ENCODE results near the gene CHST4.

DNA sequence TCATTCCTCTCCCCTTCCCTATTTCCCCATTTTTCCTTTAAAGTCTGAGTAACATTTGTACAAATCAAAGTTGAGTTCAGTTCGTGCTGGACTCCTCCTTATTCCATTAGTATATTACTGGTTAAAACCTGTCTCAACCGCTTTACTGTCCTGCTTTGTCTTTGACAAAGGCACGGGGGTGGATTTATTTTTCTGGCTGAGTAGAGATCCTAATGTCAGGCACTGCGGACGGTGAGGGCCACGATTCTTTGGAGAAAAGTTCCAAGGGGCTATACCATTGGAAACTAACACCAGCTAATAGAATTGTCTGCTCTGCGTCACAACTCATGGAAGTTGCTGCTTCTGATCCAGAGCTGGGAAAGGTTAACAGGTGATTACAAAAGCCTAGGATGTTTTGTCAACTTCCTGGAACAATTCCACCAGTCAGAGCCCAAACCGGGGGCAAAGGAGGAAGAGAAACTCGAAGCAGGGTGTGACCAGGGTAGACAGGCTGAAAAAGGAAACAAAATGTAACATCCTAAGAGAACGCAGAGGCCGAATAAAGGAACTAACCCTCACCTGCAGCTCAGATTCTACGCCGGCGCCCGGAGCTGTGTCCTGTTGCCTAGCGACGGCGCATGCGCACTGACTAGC, 38.2 kb downstream of the CHST4 start:
- TF ChIP-seq EZH2 (IDR thresholded peaks at IDR 0.05; ENCODE audit: borderline replicate concordance, low read depth, low read length, severe bottlenecking) = no peak
- no peak for TF ChIP-seq CTCF (IDR thresholded peaks at IDR 0.05; ENCODE audit: extremely low read depth in 1 of 2, insufficient read depth in 1 of 2, low read depth in 1 of 2, low read length in 2 of 2)
- no peak for TF ChIP-seq POLR2A (IDR thresholded peaks at IDR 0.05; ENCODE audit: low read depth, low read length)
- TF ChIP-seq POLR2AphosphoS5 (IDR thresholded peaks at IDR 0.05; ENCODE audit: insufficient read depth, low read depth, low read length) = no peak
- no peak for TF ChIP-seq GATA2 (IDR thresholded peaks at IDR 0.05; ENCODE audit: insufficient read depth, insufficient read length, low read depth, low read length)
- TF ChIP-seq MAX (IDR thresholded peaks at IDR 0.05; ENCODE audit: insufficient read depth, insufficient read length) = no peak
